ENCODE measurements around the gene EDNRB. TPM values are rescaled to one million over a fixed set of nuclear protein-coding genes. Genes with fewer than 3 reads are reported as not detected.

Gene EDNRB
- total and polyA plus RNA-seq, 2 of the 8 experiments (the other 6 are each of a cell fraction or from before 2014, with no cell fraction given) = 15.8 to 73.2 TPM

DNA sequence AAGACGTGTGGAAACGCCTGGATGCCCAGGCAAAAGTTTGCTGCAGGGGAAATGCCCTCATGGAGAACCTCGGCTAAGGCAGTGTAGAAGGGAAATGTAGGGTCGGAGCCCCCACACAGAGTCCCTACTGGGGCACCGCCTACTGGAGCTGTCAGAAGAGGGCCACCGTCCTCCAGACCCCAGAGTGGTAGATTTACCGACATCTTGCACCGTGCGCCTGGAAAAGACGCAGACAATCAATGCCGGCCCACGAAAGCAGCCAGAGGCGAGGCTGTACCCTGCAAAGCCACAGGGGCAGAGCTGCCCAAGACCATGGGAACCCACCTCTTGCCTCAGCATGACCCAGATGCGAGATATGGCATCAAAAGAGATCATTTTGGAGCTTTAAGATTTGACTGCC, 7.0 kb upstream of the EDNRB start:
- Histone ChIP-seq H3K4me2 (ENCODE audit: insufficient read depth in 1 of 2, low read depth in 2 of 2, low read length in 2 of 2) (no peak overlapping the region), H3K4ac (replicated peaks; ENCODE audit: insufficient read length, low read depth, low read length) (no peak overlapping the region), H2BK15ac (ENCODE audit: low read length) (no peak overlapping the region), H2BK120ac (replicated peaks; ENCODE audit: low read depth, low read length) (no peak overlapping the region), H2BK20ac (ENCODE audit: low read length) (no peak overlapping the region), H2BK5ac (ENCODE audit: low read depth, low read length) (no peak overlapping the region), H4K8ac (ENCODE audit: extremely low read depth, insufficient read depth, low read length) (no peak overlapping the region), H3K14ac (ENCODE audit: insufficient read length) (no peak overlapping the region), H3K27ac (ENCODE audit: low read depth, low read length) (no peak overlapping the region), H3K4me3 (ENCODE audit: extremely low read depth in 1 of 4, insufficient read depth in 2 of 4, low read depth in 3 of 4, low read length in 4 of 4) (no peak overlapping the region), H3K23me2 (ENCODE audit: low read depth, low read length) (no peaks in the 10 kb centered on the region), H4K5ac (ENCODE audit: insufficient read length, low read depth, low read length) (no peak overlapping the region), H3K9ac (replicated peaks in 1 of 4; ENCODE audit: extremely low read depth in 1 of 4, low read depth in 3 of 4, low read length in 3 of 4) (no peak overlapping the region), H3K79me2 (ENCODE audit: control insufficient read depth in 1 of 2, insufficient read depth in 2 of 2, low read length in 2 of 2) (no peaks in the 10 kb centered on the region), H3K18ac (ENCODE audit: extremely low read depth, low read length) (no peak overlapping the region), H3K56ac (replicated peaks; ENCODE audit: insufficient read length, low read depth, low read length) (no peak overlapping the region), H3K79me1 (ENCODE audit: low read depth, low read length) (no peaks in the 10 kb centered on the region), H3K23ac (ENCODE audit: insufficient read length) (no peak overlapping the region), H2AK5ac (ENCODE audit: low read depth, low read length) (no peak overlapping the region), H4K91ac (replicated peaks; ENCODE audit: insufficient read length, low read length) (no peak overlapping the region), H3K4me1 (replicated peaks in 1 of 4; ENCODE audit: control insufficient read depth in 3 of 4, insufficient read depth in 4 of 4, low read length in 3 of 4) (no peaks in the 10 kb centered on the region; a peak in 1 of 7 replicates), H2AFZ (ENCODE audit: low read length) (no peak overlapping the region), H3K9me3 (ENCODE audit: insufficient read depth in 2 of 2, low read depth in 1 of 2, low read length in 1 of 2) (no peaks in the 10 kb centered on the region), H3K27me3 (replicated peaks in 1 of 4; ENCODE audit: control insufficient read depth in 3 of 4, extremely low read depth in 1 of 4, insufficient read depth in 3 of 4, low read length in 3 of 4) (peaks cover 0 to 2% (median 0%) of the 10 kb centered on the region in 4 experiments; a peak in 1 of 7 replicates), H2BK12ac (ENCODE audit: low read depth, low read length) (no peak overlapping the region), H4K20me1 (replicated peaks in 1 of 2; ENCODE audit: control insufficient read depth in 1 of 2, insufficient read depth in 2 of 2, low read length in 2 of 2) (no peaks in the 10 kb centered on the region), H3K36me3 (ENCODE audit: control insufficient read depth in 2 of 4, insufficient read depth in 4 of 4, low read length in 3 of 4) (no peaks in the 10 kb centered on the region)
- DNase-seq (ENCODE audit: low read depth in 1 of 2, low spot score in 2 of 2) = no peak
- FAIRE-seq = no peak
- TF ChIP-seq CHD2 (IDR thresholded peaks at IDR 0.05; ENCODE audit: low read length) = no peak
- ChIA-PET POLR2A (ENCODE audit: partially characterized antibody) (no interaction called here), CTCF (ENCODE audit: partially characterized antibody) (interaction anchor here (1.0 to 1.4 kb wide), 2 partner anchors 19 to 195 kb away, joined by 3 to 4 read pairs; no protein-coding TSS in a partner anchor)
- WGBS, 2 experiments (ENCODE audit: extremely low coverage in 1 of 2, insufficient coverage in 1 of 2, insufficient read length in 1 of 2, insufficient replicate concordance in 2 of 2, low coverage in 1 of 2, low lambda C conversion rate in 2 of 2, missing lambda C conversion rate in 1 of 2) = 95% methylated on average over 14 of the region's 14 CpGs; no CpG with 5 or more reads in 1 of the 2 experiments

Data from H1 (cell line).